IPS-18c (cell line): ENCODE results near the gene MMP17.
"Not testable (repeated sequence)": the region's sequence is repeated elsewhere in the genome, so short reads cannot be mapped to it uniquely, and the experiment has no call there.

ENCODE experiments used
- H3K4me3 ChIP-seq: 2 replicates; pipeline ENCODE4 v1.7.0; 2013; ENCODE audit warnings: low read depth, mild to moderate bottlenecking, low read length, moderate library complexity; ENCODE audit not compliant: insufficient read depth
- H3K9me3 ChIP-seq: one replicate; pipeline ENCODE4 v1.6.1; 2013; ENCODE audit warnings: mild to moderate bottlenecking, low read length, moderate library complexity; ENCODE audit not compliant: control insufficient read depth, insufficient read depth

Gene MMP17

GRCh38 chr12:131796754-131797587, 31.2 kb upstream of the MMP17 start:
- no peak overlapping the region for H3K4me3 ChIP-seq
- no peaks in the 10 kb centered on the region for H3K9me3 ChIP-seq

- Histone ChIP-seq H3K9me3 (no peaks in the 10 kb centered on the region), H3K4me3 (no peak overlapping the region)
Observed at GRCh38 chr12:131797588-131797934, 30.6 kb upstream of the MMP17 start.

- no peaks in the 10 kb centered on the region for H3K9me3 ChIP-seq
- no peak overlapping the region for H3K4me3 ChIP-seq
Observed at GRCh38 chr12:131799195-131799594, 29.0 kb upstream of the MMP17 start.

- no peaks in the 10 kb centered on the region for H3K9me3 ChIP-seq
- H3K4me3 ChIP-seq: no peak overlapping the region
Observed at GRCh38 chr12:131799828-131800593, 28.2 kb upstream of the MMP17 start.

- no peak overlapping the region for H3K4me3 ChIP-seq
- no peaks in the 10 kb centered on the region for H3K9me3 ChIP-seq
Observed at GRCh38 chr12:131800594-131801135, 27.5 kb upstream of the MMP17 start.

- Histone ChIP-seq H3K9me3 (no peaks in the 10 kb centered on the region), H3K4me3 (no peak overlapping the region)
Observed at GRCh38 chr12:131801254-131801866, 26.8 kb upstream of the MMP17 start.

GRCh38 chr12:131803961-131804521, 24.2 kb upstream of the MMP17 start:
- Histone ChIP-seq H3K9me3 (no peaks in the 10 kb centered on the region), H3K4me3 (no peak overlapping the region)

GRCh38 chr12:131805421-131805820, 22.8 kb upstream of the MMP17 start:
- Histone ChIP-seq H3K9me3 (no peaks in the 10 kb centered on the region), H3K4me3 (no peak overlapping the region)

GRCh38 chr12:131806674-131807073, 21.5 kb upstream of the MMP17 start:
- H3K4me3 ChIP-seq: no peak overlapping the region
- H3K9me3 ChIP-seq: no peaks in the 10 kb centered on the region

GRCh38 chr12:131808744-131809371, 19.3 kb upstream of the MMP17 start:
- Histone ChIP-seq H3K4me3 (no peak overlapping the region), H3K9me3 (peaks cover 2% of the 10 kb centered on the region)

GRCh38 chr12:131809476-131810254, 18.5 kb upstream of the MMP17 start:
- not testable (repeated sequence) for H3K9me3 ChIP-seq, H3K4me3 ChIP-seq

- peaks cover 4% of the 10 kb centered on the region for H3K9me3 ChIP-seq
Observed at GRCh38 chr12:131810726-131811125, 17.5 kb upstream of the MMP17 start.

GRCh38 chr12:131815131-131815530, 13.1 kb upstream of the MMP17 start:
- no peak overlapping the region for H3K4me3 ChIP-seq

More at GRCh38 chr12:131810726-131811125, 17.5 kb upstream of the MMP17 start:
- H3K4me3 ChIP-seq: no peak overlapping the region

GRCh38 chr12:131816495-131816894, 11.7 kb upstream of the MMP17 start:
- no peak overlapping the region for H3K4me3 ChIP-seq

More at GRCh38 chr12:131815131-131815530, 13.1 kb upstream of the MMP17 start:
- H3K9me3 ChIP-seq: peaks cover 4% of the 10 kb centered on the region

GRCh38 chr12:131817241-131817640, 11.0 kb upstream of the MMP17 start:
- H3K9me3 ChIP-seq: peaks cover 4% of the 10 kb centered on the region
- no peak overlapping the region for H3K4me3 ChIP-seq

More at GRCh38 chr12:131816495-131816894, 11.7 kb upstream of the MMP17 start:
- H3K9me3 ChIP-seq: peaks cover 4% of the 10 kb centered on the region
